A549 (cell line): ENCODE results near the gene GAS7. TPM values are rescaled to one million over a fixed set of nuclear protein-coding genes. Genes with fewer than 3 reads are reported as not detected.
A peak's percentile ranks its signal among the peaks of the same experiment; 100 is the strongest.

Experiments
- ATAC-seq, 2 experiments: fragments of 200-7000 bp in 1 of 2; fragments of >200 bp in 1 of 2; cut with Nextera tagmentation in 1 of 2; cut with Tn5 transposase in 1 of 2; 3 replicates each; pipeline versions ENCODE4 v1.8.0 to v1.9.1; 2018 to 2020; ENCODE audit warnings: mild to moderate bottlenecking in 1 of 2, moderate library complexity in 1 of 2
- CTCF ChIA-PET: fragments of 300-600 bp; sonication (Branson Sonifier 250); formaldehyde crosslinking; extraction: SDS; loops from one replicate; lab custom pipeline; 2021; ENCODE audit warnings: antibody characterized with exemption, inconsistent platforms; lab: Yijun Ruan, JAX
- POLR2A ChIA-PET: fragments of 350-600 bp; formaldehyde crosslinking; extraction: SDS; loops from one replicate; lab custom pipeline; 2021; ENCODE audit warnings: antibody characterized with exemption, inconsistent platforms; lab: Yijun Ruan, JAX
- DNase-seq, 2 experiments: peaks; one replicate each; pipeline versions ENCODE4 v3.0.0 to v3.0.0-alpha.2; 2011 to 2016; ENCODE audit warnings: low read depth in 1 of 2, low spot score in 1 of 2
- FAIRE-seq: peaks from 2 replicates; lab custom pipeline; 2011; peaks lifted over from hg19 to GRCh38; lab: Jason Lieb, UNC
- H3K27ac ChIP-seq, 2 experiments: fragments of >200 bp; sonication (Bioruptor Twin); formaldehyde crosslinking; 3 replicates each; pipeline ENCODE4 v1.5.1; 2016 to 2017
- H3K4me1 ChIP-seq: fragments of >200 bp; sonication (Bioruptor Twin); formaldehyde crosslinking; 3 replicates; pipeline ENCODE4 v1.6.1; 2016
- H3K4me2 ChIP-seq: fragments of >200 bp; sonication (Bioruptor Twin); formaldehyde crosslinking; 3 replicates; pipeline ENCODE4 v1.6.1; 2016
- H3K4me3 ChIP-seq: fragments of >200 bp; sonication (Bioruptor Twin); formaldehyde crosslinking; 3 replicates; pipeline ENCODE4 v1.5.1; 2016
- H3K9me3 ChIP-seq: fragments of >200 bp; sonication (Bioruptor Twin); formaldehyde crosslinking; 3 replicates; pipeline ENCODE4 v1.6.1; 2016
- BCL3 ChIP-seq: fragments of >200 bp; sonication (Bioruptor Twin); formaldehyde crosslinking; IDR thresholded peaks from 3 replicates; pipeline ENCODE4 v1.6.1; 2016
- CBX2 ChIP-seq: fragments of 200-600 bp; sonication (generic); IDR thresholded peaks from 2 replicates; pipeline ENCODE4 v1.6.1; 2016; ENCODE audit warnings: low read depth, mild to moderate bottlenecking, borderline replicate concordance
- EHF ChIP-seq: fragments of 250-450 bp; sonication (Bioruptor Pico); IDR thresholded peaks from 2 replicates; pipeline ENCODE4 v1.5.0; 2020; ENCODE audit warnings: mild to moderate bottlenecking
- EP300 ChIP-seq, 2 experiments: fragments of >200 bp; sonication (Bioruptor Twin); formaldehyde crosslinking; IDR thresholded peaks; 2 replicates in 1 of 2; 3 replicates in 1 of 2; pipeline ENCODE4 v1.6.1; 2016 to 2017
- ESRRA ChIP-seq: fragments of 150-350 bp; IDR thresholded peaks from 2 replicates; pipeline ENCODE4 v1.6.1; 2014; ENCODE audit warnings: mild to moderate bottlenecking, low read length, borderline replicate concordance
- FOXS1 ChIP-seq: fragments of 250-450 bp; sonication (Bioruptor Pico); IDR thresholded peaks from 2 replicates; pipeline ENCODE4 v1.5.0; 2020; ENCODE audit warnings: mild to moderate bottlenecking, moderate library complexity
- HEYL ChIP-seq: fragments of 250-450 bp; sonication (Bioruptor Pico); IDR thresholded peaks from 2 replicates; pipeline ENCODE4 v1.8.0; 2021; ENCODE audit warnings: mild to moderate bottlenecking, moderate library complexity
- HOXA7 ChIP-seq: fragments of 250-450 bp; sonication (Bioruptor Pico); IDR thresholded peaks from 2 replicates; pipeline ENCODE4 v1.5.0; 2020; ENCODE audit warnings: mild to moderate bottlenecking, moderate library complexity
- HOXB5 ChIP-seq: fragments of 250-450 bp; sonication (Bioruptor Pico); IDR thresholded peaks from 2 replicates; pipeline ENCODE4 v1.5.0; 2020; ENCODE audit warnings: mild to moderate bottlenecking, moderate library complexity
- JUNB ChIP-seq: fragments of >200 bp; sonication (Bioruptor Twin); formaldehyde crosslinking; IDR thresholded peaks from 2 replicates; pipeline ENCODE4 v1.6.1; 2016
- KDM5A ChIP-seq: fragments of 200-600 bp; sonication (generic); IDR thresholded peaks from 2 replicates; pipeline ENCODE4 v1.6.1; 2016; ENCODE audit warnings: antibody characterized with exemption, mild to moderate bottlenecking
- MAFK ChIP-seq: fragments of 450-650 bp; IDR thresholded peaks from 2 replicates; pipeline ENCODE4 v1.6.1; 2014; ENCODE audit not compliant: partially characterized antibody
- NFE2L2 ChIP-seq: fragments of 150-350 bp; conservative IDR thresholded peaks from 2 replicates; pipeline ENCODE4 v1.6.1; 2014; ENCODE audit warnings: low read length
- NR3C1 ChIP-seq: fragments of >200 bp; sonication (Bioruptor Twin); formaldehyde crosslinking; IDR thresholded peaks from 3 replicates; pipeline ENCODE4 v1.6.1; 2017
- POLR2A ChIP-seq: IDR thresholded peaks from 2 replicates; pipeline ENCODE4 v1.6.1; 2012; ENCODE audit warnings: mild to moderate bottlenecking, low read length
- POLR2AphosphoS2 ChIP-seq: conservative IDR thresholded peaks from 2 replicates; pipeline ENCODE4 v1.6.1; 2012; ENCODE audit warnings: low read length, improper control_type of control experiment, inconsistent platforms
- RAD21 ChIP-seq, 2 experiments: fragments of >200 bp in 1 of 2; sonication (Bioruptor Twin) in 1 of 2; formaldehyde crosslinking in 1 of 2; IDR thresholded peaks in 1 of 2; conservative IDR thresholded peaks in 1 of 2; 2 replicates in 1 of 2; 3 replicates in 1 of 2; pipeline ENCODE4 v1.6.1; 2012 to 2018; ENCODE audit warnings: inconsistent platforms in 1 of 2
- RFX5 ChIP-seq: fragments of 450-650 bp; IDR thresholded peaks from 2 replicates; pipeline ENCODE4 v1.7.1; 2014; ENCODE audit warnings: antibody characterized with exemption, mild to moderate bottlenecking, moderate library complexity
- SMC3 ChIP-seq: fragments of >200 bp; sonication (Bioruptor Twin); formaldehyde crosslinking; IDR thresholded peaks from 3 replicates; pipeline ENCODE4 v1.6.1; 2018; ENCODE audit warnings: inconsistent platforms
- ZFP36 ChIP-seq: fragments of 450-650 bp; IDR thresholded peaks from 2 replicates; pipeline ENCODE4 v1.6.1; 2014; ENCODE audit warnings: borderline replicate concordance; ENCODE audit not compliant: partially characterized antibody
- WGBS: methylation state at CpG from one replicate; pipeline ENCODE4 v1.1.6; 2017; ENCODE audit errors: missing lambda C conversion rate; 5-methylcytosine and 5-hydroxymethylcytosine counted together
- polyA minus RNA-seq: library from RNA; depleted of rRNA, polyadenylated mRNA; stranded (reverse); fragments of >200 nt; gene quantifications from 2 replicates; pipeline ENCODE4 v1.2.3, GENCODE V29; 2011; rRNA and poly(A)+ RNA removed
- polyA plus RNA-seq, 4 experiments: library from polyadenylated mRNA; depleted of rRNA in 3 of 4; stranded (reverse); fragments of >200 nt; fragmentation: RNase III in 1 of 4; extraction: RNeasy Plus Mini Kit Qiagen cat#74134 plus additional on column Dnase treatment in 1 of 4; gene quantifications; 2 replicates in 3 of 4; 3 replicates in 1 of 4; pipeline ENCODE4 v1.2.3, GENCODE V29; 2011 to 2017
- TF ChIP-seq, protein P1 (sequence below): fragments of 200-600 bp; sonication (generic); IDR thresholded peaks from 2 replicates; pipeline ENCODE4 v1.6.1; 2016; ENCODE audit warnings: antibody characterized with exemption, mild to moderate bottlenecking, moderate library complexity
- TF ChIP-seq, protein P2 (sequence below): fragments of 150-350 bp; IDR thresholded peaks from 2 replicates; pipeline ENCODE4 v1.6.1; 2014; ENCODE audit warnings: low read depth, mild to moderate bottlenecking, low read length

The GAS7 gene
- 1.5 and 1.6 TPM in 2 replicates for polyA plus RNA-seq (2011; rRNA removed)
- 1.3 and 1.7 TPM in 2 replicates for polyA plus RNA-seq (2012; cell fraction: cytosol; rRNA removed)
- 0.62 and 1.3 TPM in 2 replicates for polyA plus RNA-seq (2012; cell fraction: nucleus; rRNA removed)
- polyA plus RNA-seq (2017; fragmentation: RNase III; extraction: RNeasy Plus Mini Kit Qiagen cat#74134 plus additional on column Dnase treatment): 1.2 to 1.4 TPM (median 1.3 TPM) in 3 replicates
- 1.2 and 1.6 TPM in 2 replicates for polyA minus RNA-seq

DNA sequence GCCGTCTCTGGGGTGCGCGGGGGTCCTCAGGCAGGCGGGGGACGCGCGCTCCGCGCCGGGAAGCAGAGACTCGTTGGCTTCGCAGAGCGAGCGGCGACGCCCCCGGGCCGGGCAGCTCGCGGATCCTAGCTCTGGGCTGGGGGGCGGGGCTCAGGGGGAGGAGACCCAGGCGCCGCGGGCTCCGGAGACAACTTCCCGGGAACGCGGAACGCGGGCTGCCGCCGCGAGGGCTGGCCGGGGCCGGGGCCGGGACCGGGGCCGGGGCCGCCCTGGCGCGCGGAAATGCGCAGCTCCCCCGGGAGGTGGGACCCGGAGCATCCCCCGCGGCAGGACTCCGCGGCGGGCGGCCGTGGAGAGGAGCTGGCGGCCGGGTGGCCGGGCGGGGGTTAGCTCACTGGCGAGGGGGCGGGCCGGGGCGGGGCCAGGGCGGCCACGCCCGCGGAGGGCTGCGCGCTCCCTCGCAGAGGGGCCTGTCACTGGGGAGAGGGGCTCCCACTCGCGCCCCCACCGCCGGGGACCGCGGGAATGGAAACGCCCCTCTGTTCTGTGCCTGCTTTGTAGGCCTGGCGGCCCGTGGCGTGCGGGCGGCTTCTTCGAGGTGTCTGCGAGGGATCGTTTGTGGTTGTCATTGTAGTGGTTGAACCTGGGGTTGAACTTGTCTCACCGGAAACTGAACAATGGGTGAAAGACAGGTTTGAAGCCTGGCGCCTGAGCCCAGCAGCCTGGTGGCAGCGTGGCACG is at the start of gene GAS7:
Gene GAS7, minus strand, starts transcription at position 98 of the 741 bp plus-strand sequence.
- H3K4me2 ChIP-seq: peak within 1 kb of the TSS; percentile 98

GRCh38 chr17:10247810-10248209 is 49.4 kb upstream of the GAS7 start:
- WGBS: 14% methylated on average over 4 of the region's 4 CpGs
- CTCF ChIA-PET: interaction anchor here (1.2 kb wide), 1 partner anchor 14 kb away, joined by 3 read pairs; no protein-coding TSS in a partner anchor

More for the DNA sequence above, at the start of gene GAS7:
- TF ChIP-seq POLR2AphosphoS2 (no peak), ZFP36 (no peak), EP300 (IDR thresholded peaks at IDR 0.05) (no peak), HOXA7 (CRISPR knock-in tag) (no peak), NFE2L2 (no peak), JUNB (no peak), BCL3 (no peak), SMC3 (no peak), RAD21 (conservative IDR thresholded peaks at IDR 0.05 in 1 of 2, IDR thresholded peaks at IDR 0.05 in 1 of 2) (no peak), RFX5 (no peak), CBX2 (no peak), POLR2A (no peak), KDM5A (no peak), HEYL (no peak), EHF (CRISPR knock-in tag) (no peak), FOXS1 (CRISPR knock-in tag) (no peak)
- TF ChIP-seq, protein P1, sequence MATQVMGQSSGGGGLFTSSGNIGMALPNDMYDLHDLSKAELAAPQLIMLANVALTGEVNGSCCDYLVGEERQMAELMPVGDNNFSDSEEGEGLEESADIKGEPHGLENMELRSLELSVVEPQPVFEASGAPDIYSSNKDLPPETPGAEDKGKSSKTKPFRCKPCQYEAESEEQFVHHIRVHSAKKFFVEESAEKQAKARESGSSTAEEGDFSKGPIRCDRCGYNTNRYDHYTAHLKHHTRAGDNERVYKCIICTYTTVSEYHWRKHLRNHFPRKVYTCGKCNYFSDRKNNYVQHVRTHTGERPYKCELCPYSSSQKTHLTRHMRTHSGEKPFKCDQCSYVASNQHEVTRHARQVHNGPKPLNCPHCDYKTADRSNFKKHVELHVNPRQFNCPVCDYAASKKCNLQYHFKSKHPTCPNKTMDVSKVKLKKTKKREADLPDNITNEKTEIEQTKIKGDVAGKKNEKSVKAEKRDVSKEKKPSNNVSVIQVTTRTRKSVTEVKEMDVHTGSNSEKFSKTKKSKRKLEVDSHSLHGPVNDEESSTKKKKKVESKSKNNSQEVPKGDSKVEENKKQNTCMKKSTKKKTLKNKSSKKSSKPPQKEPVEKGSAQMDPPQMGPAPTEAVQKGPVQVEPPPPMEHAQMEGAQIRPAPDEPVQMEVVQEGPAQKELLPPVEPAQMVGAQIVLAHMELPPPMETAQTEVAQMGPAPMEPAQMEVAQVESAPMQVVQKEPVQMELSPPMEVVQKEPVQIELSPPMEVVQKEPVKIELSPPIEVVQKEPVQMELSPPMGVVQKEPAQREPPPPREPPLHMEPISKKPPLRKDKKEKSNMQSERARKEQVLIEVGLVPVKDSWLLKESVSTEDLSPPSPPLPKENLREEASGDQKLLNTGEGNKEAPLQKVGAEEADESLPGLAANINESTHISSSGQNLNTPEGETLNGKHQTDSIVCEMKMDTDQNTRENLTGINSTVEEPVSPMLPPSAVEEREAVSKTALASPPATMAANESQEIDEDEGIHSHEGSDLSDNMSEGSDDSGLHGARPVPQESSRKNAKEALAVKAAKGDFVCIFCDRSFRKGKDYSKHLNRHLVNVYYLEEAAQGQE: no peak
- TF ChIP-seq, protein P2, sequence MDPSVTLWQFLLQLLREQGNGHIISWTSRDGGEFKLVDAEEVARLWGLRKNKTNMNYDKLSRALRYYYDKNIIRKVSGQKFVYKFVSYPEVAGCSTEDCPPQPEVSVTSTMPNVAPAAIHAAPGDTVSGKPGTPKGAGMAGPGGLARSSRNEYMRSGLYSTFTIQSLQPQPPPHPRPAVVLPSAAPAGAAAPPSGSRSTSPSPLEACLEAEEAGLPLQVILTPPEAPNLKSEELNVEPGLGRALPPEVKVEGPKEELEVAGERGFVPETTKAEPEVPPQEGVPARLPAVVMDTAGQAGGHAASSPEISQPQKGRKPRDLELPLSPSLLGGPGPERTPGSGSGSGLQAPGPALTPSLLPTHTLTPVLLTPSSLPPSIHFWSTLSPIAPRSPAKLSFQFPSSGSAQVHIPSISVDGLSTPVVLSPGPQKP: no peak
- no peaks in the 10 kb centered on the region for H3K4me1 ChIP-seq
- ChIA-PET CTCF (interaction anchor here (1.4 kb wide), 1 partner anchor 19 kb away, joined by 3 read pairs; no protein-coding TSS in a partner anchor), POLR2A (no interaction called here)
- H3K9me3 ChIP-seq: peaks cover 17% of the 10 kb centered on the region
- FAIRE-seq: no peak
- peak within 1 kb of the TSS; percentile 47 to 80; a peak in 5 of 6 replicates for H3K27ac ChIP-seq
- peak within 1 kb of the TSS; percentile 60 for H3K4me3 ChIP-seq
- WGBS: 10% methylated on average over 29 of the region's 86 CpGs
- peak in 1 of 2 experiments; percentile 61 for DNase-seq
- ATAC-seq: peak; percentile 65 to 76

More at GRCh38 chr17:10247810-10248209, 49.4 kb upstream of the GAS7 start:
- ATAC-seq: no peak
- Histone ChIP-seq H3K4me1 (peaks cover 8% of the 10 kb centered on the region; the same call in 1 of the 3 replicates), H3K9me3 (no peaks in the 10 kb centered on the region), H3K4me2 (no peak overlapping the region), H3K4me3 (no peak overlapping the region)
- no peak for DNase-seq
- TF ChIP-seq MAFK (peak; percentile 94), NR3C1 (no peak), ESRRA (no peak), HOXB5 (CRISPR knock-in tag) (no peak)
- TF ChIP-seq, all 56 proteins: peak for 1
- POLR2A ChIA-PET: no interaction called here
- H3K27ac ChIP-seq: no peak overlapping the region
- FAIRE-seq: no peak
